Stimulated activated naive CD8-positive, alpha-beta T cell treated with anti-CD3 and anti-CD28 coated beads, Interleukin-15, amount 100 ng/mL, for 72 hours (primary cell): ENCODE results near the gene METTL21C.

Source experiments
- ATAC-seq: fragments of 150-1000 bp; cut with Tn5 transposase; 2 replicates; pipeline ENCODE4 v1.10.0; 2021; ENCODE audit warnings: mild to moderate bottlenecking, moderate library complexity
- DNase-seq, 2 donors: peaks; one replicate each; pipeline ENCODE4 v3.0.0; 2021 to 2022
- H3K27ac Mint-ChIP-seq, 2 donors: one replicate each; pipeline ENCODE4 v1.8.0; 2022; ENCODE audit warnings: mild to moderate bottlenecking in 2 of 2, mixed read lengths in 2 of 2, moderate library complexity in 2 of 2
- H3K27me3 Mint-ChIP-seq: one replicate; pipeline ENCODE4 v1.8.0; 2022; ENCODE audit warnings: mixed read lengths
- H3K4me1 Mint-ChIP-seq: one replicate; pipeline ENCODE4 v1.8.0; 2022; ENCODE audit warnings: mild to moderate bottlenecking, mixed read lengths
- H3K4me3 Mint-ChIP-seq, 2 donors: one replicate each; pipeline ENCODE4 v1.8.0; 2022; ENCODE audit warnings: mild to moderate bottlenecking in 2 of 2, mixed read lengths in 2 of 2, moderate library complexity in 1 of 2
- H3K9me3 Mint-ChIP-seq, 2 donors: one replicate each; pipeline ENCODE4 v1.8.0; 2022; ENCODE audit warnings: mixed read lengths in 2 of 2

Gene METTL21C

DNA sequence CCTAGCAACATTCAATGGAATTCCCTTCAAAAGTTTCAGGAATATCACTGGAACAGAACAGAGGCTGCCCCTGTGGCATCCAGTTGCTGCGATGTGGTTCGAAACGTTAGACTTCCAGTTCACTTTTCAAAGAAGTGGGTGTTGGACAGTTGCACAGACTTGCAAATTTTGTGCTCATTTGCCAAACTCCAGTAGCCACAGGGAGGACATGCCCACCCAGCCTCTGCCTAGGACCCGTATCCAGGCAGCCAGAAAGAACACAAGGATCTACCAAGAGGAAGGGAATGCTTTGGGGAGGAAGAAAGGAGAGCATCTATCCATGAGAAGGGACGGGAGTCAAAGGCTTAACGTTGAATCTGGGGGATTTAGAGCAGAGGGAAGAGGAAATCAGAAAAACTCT lies at the start of gene METTL21C:
TSS of gene METTL21C (minus strand) at position 108 of the 400 bp plus-strand sequence. CDS start 546 bp downstream, outside the sequence.
- Mint-ChIP-seq H3K9me3 (peaks cover 9 to 14% of the 10 kb centered on the region in 2 donors), H3K4me1 (no peaks in the 10 kb centered on the region), H3K27ac (peak within 1 kb of the TSS in 1 of 2 donors; percentile 16), H3K27me3 (peaks cover 29% of the 10 kb centered on the region), H3K4me3 (no peak within 1 kb of the TSS)
- DNase-seq (no peak), ATAC-seq (no peak)

- peaks cover 1 to 21% of the 10 kb centered on the region in 2 donors for H3K9me3 Mint-ChIP-seq
Observed at GRCh38 chr13:102742506-102742905, 47.7 kb upstream of the METTL21C start.

DNA sequence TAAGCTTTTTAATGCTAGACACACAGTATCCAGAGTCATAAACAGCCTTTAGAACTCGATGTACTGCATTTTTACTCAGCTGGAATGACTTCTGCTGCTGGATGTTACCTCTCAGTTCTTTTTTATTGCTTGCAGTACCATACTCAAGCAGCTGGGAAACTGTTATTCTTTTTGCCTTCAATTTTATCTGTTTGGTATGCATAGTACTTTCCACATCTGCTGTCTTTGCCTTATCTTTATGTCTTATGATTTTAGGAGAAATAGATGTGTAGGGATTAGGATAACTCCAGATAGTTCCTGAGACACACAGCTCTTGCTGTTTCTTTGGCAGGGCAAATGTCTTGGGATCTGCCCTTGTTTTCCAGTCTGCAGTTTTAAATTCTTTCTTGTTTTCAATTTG lies 47.3 kb upstream of the METTL21C start:
- Mint-ChIP-seq H3K4me3 (no peak overlapping the region), H3K4me1 (no peaks in the 10 kb centered on the region), H3K9me3 (peaks cover 0 to 20% of the 10 kb centered on the region in 2 donors), H3K27me3 (peaks cover 53% of the 10 kb centered on the region), H3K27ac (no peak overlapping the region)
- ATAC-seq (no peak), DNase-seq (no peak)

More at GRCh38 chr13:102742506-102742905, 47.7 kb upstream of the METTL21C start:
- H3K4me3 Mint-ChIP-seq = no peak overlapping the region
- H3K27me3 Mint-ChIP-seq = peaks cover 56% of the 10 kb centered on the region
- ATAC-seq = no peak
- H3K4me1 Mint-ChIP-seq = no peaks in the 10 kb centered on the region
- no peak overlapping the region for H3K27ac Mint-ChIP-seq
- no peak for DNase-seq

- DNase-seq (no peak), ATAC-seq (peak; percentile 23)
- peaks cover 4% of the 10 kb centered on the region for H3K4me1 Mint-ChIP-seq
- no peaks in the 10 kb centered on the region for H3K9me3 Mint-ChIP-seq
- no peak overlapping the region for H3K27ac Mint-ChIP-seq
- H3K27me3 Mint-ChIP-seq = no peaks in the 10 kb centered on the region
- no peak overlapping the region for H3K4me3 Mint-ChIP-seq
Observed at GRCh38 chr13:102729560-102730270, 34.9 kb upstream of the METTL21C start.

DNA sequence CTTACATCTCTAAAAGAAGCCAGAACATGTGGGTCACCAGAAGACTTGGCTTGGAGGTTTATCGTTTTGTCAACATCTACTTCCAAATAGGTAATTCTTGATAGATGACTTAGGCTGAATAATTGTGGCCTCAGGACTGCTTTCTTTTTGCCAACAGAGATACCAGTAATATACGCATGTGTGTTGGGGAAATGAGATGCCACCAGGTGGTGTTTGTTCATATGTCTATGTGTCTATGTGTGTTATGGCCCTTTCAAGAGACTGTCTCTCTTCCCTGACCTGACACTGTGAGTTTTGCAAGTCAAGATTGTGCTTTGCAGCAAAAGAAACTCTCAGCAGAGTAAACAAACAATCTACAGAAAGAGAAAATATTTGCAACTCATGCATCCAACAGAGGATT lies 31.6 kb upstream of the METTL21C start:
- Mint-ChIP-seq H3K9me3 (no peaks in the 10 kb centered on the region), H3K4me1 (peaks cover 4% of the 10 kb centered on the region), H3K4me3 (no peak overlapping the region), H3K27ac (no peak overlapping the region), H3K27me3 (peaks cover 12% of the 10 kb centered on the region)
- no peak for DNase-seq
- no peak for ATAC-seq

DNA sequence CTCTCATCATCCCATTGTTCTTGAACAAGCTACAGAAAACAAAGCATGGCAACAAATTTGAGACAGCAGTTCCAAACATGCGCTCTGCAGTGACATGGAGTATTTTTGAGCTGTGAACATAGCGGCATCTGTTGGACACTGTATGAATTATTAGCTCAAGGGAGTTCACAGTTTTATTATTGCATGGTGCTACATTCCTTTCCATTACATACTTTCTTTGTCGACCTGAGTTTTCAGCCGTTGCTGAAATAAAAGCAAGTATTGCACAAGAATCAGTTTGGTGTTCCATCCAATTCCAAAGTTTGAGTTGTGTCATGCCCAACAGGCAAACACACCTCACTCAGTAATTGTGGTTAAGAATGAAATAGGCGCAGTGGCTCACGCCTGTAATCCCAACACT lies 30.1 kb upstream of the METTL21C start:
- Mint-ChIP-seq H3K9me3 (no peaks in the 10 kb centered on the region), H3K4me3 (no peak overlapping the region), H3K4me1 (peaks cover 4% of the 10 kb centered on the region), H3K27me3 (peaks cover 12% of the 10 kb centered on the region), H3K27ac (no peak overlapping the region)
- DNase-seq = no peak
- peak; percentile 69 for ATAC-seq

GRCh38 chr13:102721800-102722231 lies 27.0 kb upstream of the METTL21C start:
- Mint-ChIP-seq H3K4me3 (no peak overlapping the region), H3K9me3 (no peaks in the 10 kb centered on the region), H3K27me3 (peaks cover 12% of the 10 kb centered on the region), H3K27ac (no peak overlapping the region), H3K4me1 (no peaks in the 10 kb centered on the region)
- no peak for DNase-seq
- ATAC-seq = no peak

DNA sequence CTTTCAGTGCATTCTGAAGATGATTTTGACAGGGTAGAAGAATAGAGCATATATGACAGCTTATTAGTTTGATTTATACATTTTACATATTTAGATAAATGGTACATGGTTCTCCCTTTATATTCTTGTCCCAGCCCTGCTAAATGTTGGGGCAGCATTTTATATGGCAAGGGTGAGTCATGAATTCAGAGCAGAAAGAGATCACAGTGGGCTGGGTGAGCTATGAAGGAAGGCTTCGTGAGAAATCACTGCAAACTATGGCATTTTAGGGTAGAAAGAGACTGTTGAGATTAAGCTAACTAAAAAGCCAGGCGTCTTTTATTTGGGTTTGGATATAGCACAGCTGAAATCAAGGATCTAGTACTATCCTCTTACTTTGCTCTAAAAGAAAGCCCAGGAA lies 23.9 kb upstream of the METTL21C start:
- DNase-seq = no peak
- no peak for ATAC-seq
- no peak overlapping the region for H3K27ac Mint-ChIP-seq
- no peaks in the 10 kb centered on the region for H3K4me1 Mint-ChIP-seq
- peaks cover 12% of the 10 kb centered on the region for H3K27me3 Mint-ChIP-seq
- no peaks in the 10 kb centered on the region for H3K9me3 Mint-ChIP-seq
- H3K4me3 Mint-ChIP-seq = no peak overlapping the region

GRCh38 chr13:102715447-102715846 lies 20.6 kb upstream of the METTL21C start:
- ATAC-seq = no peak
- Mint-ChIP-seq H3K27me3 (no peaks in the 10 kb centered on the region), H3K4me1 (no peaks in the 10 kb centered on the region), H3K27ac (no peak overlapping the region), H3K9me3 (no peaks in the 10 kb centered on the region), H3K4me3 (no peak overlapping the region)
- DNase-seq = no peak

DNA sequence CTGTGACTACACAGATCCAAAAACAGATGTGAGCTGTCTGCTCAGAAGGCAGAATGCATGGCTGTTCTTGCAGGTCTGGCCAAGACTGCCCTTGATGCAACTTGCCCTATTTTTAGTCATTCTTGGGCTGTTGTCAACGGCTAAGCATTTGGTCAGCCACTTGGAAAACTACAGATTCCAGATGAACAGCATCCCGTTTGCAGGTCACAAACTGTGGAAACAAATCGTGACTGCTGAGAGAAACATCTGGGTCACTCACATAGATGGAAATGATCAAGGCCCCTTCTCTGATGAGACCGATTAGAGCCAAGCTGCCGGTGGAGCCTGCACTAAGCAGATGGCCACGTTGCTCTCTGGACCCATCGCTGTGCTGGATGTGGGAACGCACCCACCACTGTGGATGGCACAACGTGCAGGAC lies 15.4 kb upstream of the METTL21C start:
- Mint-ChIP-seq H3K4me3 (no peak overlapping the region), H3K4me1 (no peaks in the 10 kb centered on the region), H3K27ac (no peak overlapping the region), H3K27me3 (no peaks in the 10 kb centered on the region), H3K9me3 (peaks cover 0 to 6% of the 10 kb centered on the region in 2 donors)
- DNase-seq (no peak), ATAC-seq (no peak)

- Mint-ChIP-seq H3K4me1 (no peaks in the 10 kb centered on the region), H3K4me3 (no peak overlapping the region), H3K27me3 (no peaks in the 10 kb centered on the region), H3K9me3 (peaks cover 0 to 6% of the 10 kb centered on the region in 2 donors), H3K27ac (no peak overlapping the region)
- DNase-seq = no peak
- no peak for ATAC-seq
Observed at GRCh38 chr13:102709536-102709935, 14.7 kb upstream of the METTL21C start.

GRCh38 chr13:102708991-102709390 lies 14.1 kb upstream of the METTL21C start:
- no peaks in the 10 kb centered on the region for H3K27me3 Mint-ChIP-seq
- DNase-seq (no peak), ATAC-seq (no peak)
- no peak overlapping the region for H3K4me3 Mint-ChIP-seq
- H3K27ac Mint-ChIP-seq = no peak overlapping the region
- peaks cover 0 to 6% of the 10 kb centered on the region in 2 donors for H3K9me3 Mint-ChIP-seq
- H3K4me1 Mint-ChIP-seq = no peaks in the 10 kb centered on the region

GRCh38 chr13:102708211-102708610 lies 13.4 kb upstream of the METTL21C start:
- DNase-seq (no peak), ATAC-seq (no peak)
- Mint-ChIP-seq H3K4me1 (no peaks in the 10 kb centered on the region), H3K9me3 (peaks cover 0 to 6% of the 10 kb centered on the region in 2 donors), H3K27me3 (no peaks in the 10 kb centered on the region), H3K27ac (no peak overlapping the region), H3K4me3 (no peak overlapping the region)

DNA sequence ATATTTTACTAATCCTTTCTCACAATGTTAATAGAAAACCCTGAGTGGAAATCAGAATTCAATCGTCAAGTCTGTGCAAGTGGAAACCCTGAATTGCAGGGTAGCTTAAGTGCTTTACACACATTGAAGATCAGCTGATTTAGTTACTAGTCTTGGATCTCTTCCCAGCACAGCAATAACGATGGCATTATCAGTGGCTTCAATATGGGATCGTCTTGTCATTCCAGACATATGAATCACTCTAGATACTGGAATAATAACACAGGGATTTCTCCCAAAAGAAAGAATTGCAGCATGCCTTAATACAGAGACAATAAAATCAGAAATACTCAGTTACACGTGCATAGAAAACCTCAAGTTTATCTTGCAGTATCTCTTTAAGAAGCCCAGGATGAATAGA lies 12.6 kb upstream of the METTL21C start:
- Mint-ChIP-seq H3K9me3 (peaks cover 0 to 6% of the 10 kb centered on the region in 2 donors), H3K4me1 (no peaks in the 10 kb centered on the region), H3K4me3 (no peak overlapping the region), H3K27me3 (no peaks in the 10 kb centered on the region), H3K27ac (no peak overlapping the region)
- ATAC-seq (no peak), DNase-seq (no peak)

GRCh38 chr13:102704238-102705058 lies 9.6 kb upstream of the METTL21C start:
- no peak for ATAC-seq
- Mint-ChIP-seq H3K27me3 (no peaks in the 10 kb centered on the region), H3K4me3 (no peak overlapping the region), H3K9me3 (peaks cover 0 to 6% of the 10 kb centered on the region in 2 donors), H3K27ac (no peak overlapping the region), H3K4me1 (no peaks in the 10 kb centered on the region)
- DNase-seq = no peak

DNA sequence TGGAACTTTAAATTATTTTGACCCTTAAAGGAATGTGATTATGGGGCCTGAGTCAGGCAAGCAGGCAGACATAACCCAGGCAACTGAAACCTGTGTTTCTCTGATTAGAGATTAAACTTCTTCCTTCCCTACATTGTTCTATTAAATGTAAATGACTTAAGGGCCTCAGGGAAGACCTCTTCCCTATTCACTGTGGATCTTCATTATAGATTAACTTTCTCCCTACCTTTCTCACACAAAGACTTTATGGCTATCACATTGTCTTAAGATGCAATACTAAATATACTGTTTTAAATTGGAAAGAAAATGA lies 8.8 kb upstream of the METTL21C start:
- Mint-ChIP-seq H3K27ac (no peak overlapping the region), H3K4me1 (no peaks in the 10 kb centered on the region), H3K9me3 (peaks cover 4 to 7% of the 10 kb centered on the region in 2 donors), H3K27me3 (peaks cover under 1% of the 10 kb centered on the region), H3K4me3 (no peak overlapping the region)
- ATAC-seq (no peak), DNase-seq (no peak)
